H1 (cell line): ENCODE results near the gene FGD5. TPM values are rescaled to one million over a fixed set of nuclear protein-coding genes. Genes with fewer than 3 reads are reported as not detected.

Experiments
- EGR1 ChIP-seq: IDR thresholded peaks from 2 replicates; pipeline ENCODE4 v1.6.1; 2011; ENCODE audit warnings: low read depth, low read length, borderline replicate concordance
- FOSL1 ChIP-seq: IDR thresholded peaks from 2 replicates; pipeline ENCODE4 v1.6.1; 2011; ENCODE audit warnings: mild to moderate bottlenecking, low read depth, low read length, moderate library complexity; ENCODE audit not compliant: insufficient read depth
- KDM4A ChIP-seq: IDR thresholded peaks from one replicate; pipeline ENCODE4 v1.7.1; 2012; ENCODE audit warnings: low read depth, mild to moderate bottlenecking, moderate library complexity, low read length, inconsistent platforms; ENCODE audit not compliant: severe bottlenecking
- POLR2AphosphoS5 ChIP-seq: IDR thresholded peaks from 2 replicates; pipeline ENCODE4 v1.6.1; 2011; ENCODE audit warnings: low read depth, low read length
- POU5F1 ChIP-seq: IDR thresholded peaks from 2 replicates; pipeline ENCODE4 v1.6.1; 2011; ENCODE audit warnings: low read depth, mild to moderate bottlenecking, low read length, moderate library complexity
- TBP ChIP-seq: IDR thresholded peaks from 2 replicates; pipeline ENCODE4 v1.6.1; 2011; ENCODE audit warnings: low read depth, low read length, improper control_type of control experiment
- YY1 ChIP-seq: IDR thresholded peaks from 2 replicates; pipeline ENCODE4 v1.6.1; 2011; ENCODE audit warnings: low read depth, mild to moderate bottlenecking, low read length
- polyA plus RNA-seq, 7 experiments: library from polyadenylated mRNA; depleted of rRNA in 3 of 7; stranded (reverse) in 5 of 7; unstranded in 2 of 7; fragments of >200 nt in 5 of 7; fragments of 200-250 nt in 2 of 7; gene quantifications; 1 replicate in 5 of 7; 2 replicates in 1 of 7; 4 replicates in 1 of 7; pipeline versions ENCODE4 v1.2.1 to v1.2.3, GENCODE V29; 2011 to 2013; ENCODE audit warnings: missing spikeins in 2 of 7, mixed read lengths in 2 of 7
- total RNA-seq: library from RNA; stranded (reverse); fragmentation: NEBNext Ultra II Directional; extraction: Animal tissue kit (Norgen Biotek cat#: 25700); gene quantifications from 2 replicates; pipeline ENCODE4 v1.2.1, GENCODE V29; 2021
- TF ChIP-seq, protein P1 (sequence below): fragments of 300-600 bp; sonication (generic); IDR thresholded peaks from 2 replicates; pipeline ENCODE4 v1.7.1; 2012; ENCODE audit warnings: low read length, moderate library complexity, mild to moderate bottlenecking, inconsistent platforms; ENCODE audit not compliant: insufficient replicate concordance
- TF ChIP-seq, protein P2 (sequence below): IDR thresholded peaks from 2 replicates; pipeline ENCODE4 v1.6.1; 2012; ENCODE audit warnings: inconsistent platforms

Gene FGD5
- total and polyA plus RNA-seq, 2 of the 8 experiments (the other 6 are each of a cell fraction or from before 2014, with no cell fraction given) = 4.7 to 14.3 TPM

DNA sequence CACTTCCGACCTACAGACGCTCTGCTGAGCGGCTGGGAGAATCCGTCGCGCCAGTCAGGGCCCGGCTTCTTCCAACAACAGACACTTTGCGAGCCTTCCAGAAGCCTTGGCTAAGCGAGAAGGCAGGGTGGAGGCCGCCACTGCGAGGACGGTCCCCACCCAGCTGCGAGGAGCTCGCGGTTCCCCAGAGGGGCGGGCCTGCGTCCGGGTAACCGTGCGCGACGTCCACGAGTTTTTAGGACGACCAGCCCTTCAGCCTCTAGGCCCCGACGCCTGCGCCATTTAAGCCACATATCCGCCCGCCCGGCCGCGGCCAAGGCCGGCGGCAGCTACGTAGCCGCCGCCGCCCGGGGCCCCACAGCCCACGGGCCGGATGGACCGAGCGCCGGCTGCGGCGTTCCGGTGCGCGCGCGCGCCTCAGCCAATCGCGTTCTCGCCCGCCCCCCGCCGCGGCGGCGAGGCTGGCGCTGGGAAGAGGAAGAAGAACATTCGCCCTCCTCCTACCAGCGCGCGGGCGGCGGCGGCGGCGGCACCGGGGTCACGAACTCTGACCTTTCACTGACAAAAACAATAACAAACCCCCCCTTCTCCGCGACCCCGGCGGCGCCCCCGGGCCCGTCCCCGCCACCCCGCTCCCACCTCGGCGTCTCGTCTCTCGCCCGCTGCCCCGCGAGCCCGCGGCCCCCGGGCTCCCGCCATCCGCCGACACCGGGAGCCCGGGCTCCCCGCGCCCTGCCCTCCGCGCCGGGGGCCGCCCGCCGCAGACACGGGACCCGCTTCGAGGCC lies 128.5 kb downstream of the FGD5 start, which contains the start of gene NR2C2 (continued):
- peak; percentile 64 for TF ChIP-seq KDM4A
- TF ChIP-seq POU5F1 = no peak
- no peak for TF ChIP-seq YY1
- TF ChIP-seq, protein P1, sequence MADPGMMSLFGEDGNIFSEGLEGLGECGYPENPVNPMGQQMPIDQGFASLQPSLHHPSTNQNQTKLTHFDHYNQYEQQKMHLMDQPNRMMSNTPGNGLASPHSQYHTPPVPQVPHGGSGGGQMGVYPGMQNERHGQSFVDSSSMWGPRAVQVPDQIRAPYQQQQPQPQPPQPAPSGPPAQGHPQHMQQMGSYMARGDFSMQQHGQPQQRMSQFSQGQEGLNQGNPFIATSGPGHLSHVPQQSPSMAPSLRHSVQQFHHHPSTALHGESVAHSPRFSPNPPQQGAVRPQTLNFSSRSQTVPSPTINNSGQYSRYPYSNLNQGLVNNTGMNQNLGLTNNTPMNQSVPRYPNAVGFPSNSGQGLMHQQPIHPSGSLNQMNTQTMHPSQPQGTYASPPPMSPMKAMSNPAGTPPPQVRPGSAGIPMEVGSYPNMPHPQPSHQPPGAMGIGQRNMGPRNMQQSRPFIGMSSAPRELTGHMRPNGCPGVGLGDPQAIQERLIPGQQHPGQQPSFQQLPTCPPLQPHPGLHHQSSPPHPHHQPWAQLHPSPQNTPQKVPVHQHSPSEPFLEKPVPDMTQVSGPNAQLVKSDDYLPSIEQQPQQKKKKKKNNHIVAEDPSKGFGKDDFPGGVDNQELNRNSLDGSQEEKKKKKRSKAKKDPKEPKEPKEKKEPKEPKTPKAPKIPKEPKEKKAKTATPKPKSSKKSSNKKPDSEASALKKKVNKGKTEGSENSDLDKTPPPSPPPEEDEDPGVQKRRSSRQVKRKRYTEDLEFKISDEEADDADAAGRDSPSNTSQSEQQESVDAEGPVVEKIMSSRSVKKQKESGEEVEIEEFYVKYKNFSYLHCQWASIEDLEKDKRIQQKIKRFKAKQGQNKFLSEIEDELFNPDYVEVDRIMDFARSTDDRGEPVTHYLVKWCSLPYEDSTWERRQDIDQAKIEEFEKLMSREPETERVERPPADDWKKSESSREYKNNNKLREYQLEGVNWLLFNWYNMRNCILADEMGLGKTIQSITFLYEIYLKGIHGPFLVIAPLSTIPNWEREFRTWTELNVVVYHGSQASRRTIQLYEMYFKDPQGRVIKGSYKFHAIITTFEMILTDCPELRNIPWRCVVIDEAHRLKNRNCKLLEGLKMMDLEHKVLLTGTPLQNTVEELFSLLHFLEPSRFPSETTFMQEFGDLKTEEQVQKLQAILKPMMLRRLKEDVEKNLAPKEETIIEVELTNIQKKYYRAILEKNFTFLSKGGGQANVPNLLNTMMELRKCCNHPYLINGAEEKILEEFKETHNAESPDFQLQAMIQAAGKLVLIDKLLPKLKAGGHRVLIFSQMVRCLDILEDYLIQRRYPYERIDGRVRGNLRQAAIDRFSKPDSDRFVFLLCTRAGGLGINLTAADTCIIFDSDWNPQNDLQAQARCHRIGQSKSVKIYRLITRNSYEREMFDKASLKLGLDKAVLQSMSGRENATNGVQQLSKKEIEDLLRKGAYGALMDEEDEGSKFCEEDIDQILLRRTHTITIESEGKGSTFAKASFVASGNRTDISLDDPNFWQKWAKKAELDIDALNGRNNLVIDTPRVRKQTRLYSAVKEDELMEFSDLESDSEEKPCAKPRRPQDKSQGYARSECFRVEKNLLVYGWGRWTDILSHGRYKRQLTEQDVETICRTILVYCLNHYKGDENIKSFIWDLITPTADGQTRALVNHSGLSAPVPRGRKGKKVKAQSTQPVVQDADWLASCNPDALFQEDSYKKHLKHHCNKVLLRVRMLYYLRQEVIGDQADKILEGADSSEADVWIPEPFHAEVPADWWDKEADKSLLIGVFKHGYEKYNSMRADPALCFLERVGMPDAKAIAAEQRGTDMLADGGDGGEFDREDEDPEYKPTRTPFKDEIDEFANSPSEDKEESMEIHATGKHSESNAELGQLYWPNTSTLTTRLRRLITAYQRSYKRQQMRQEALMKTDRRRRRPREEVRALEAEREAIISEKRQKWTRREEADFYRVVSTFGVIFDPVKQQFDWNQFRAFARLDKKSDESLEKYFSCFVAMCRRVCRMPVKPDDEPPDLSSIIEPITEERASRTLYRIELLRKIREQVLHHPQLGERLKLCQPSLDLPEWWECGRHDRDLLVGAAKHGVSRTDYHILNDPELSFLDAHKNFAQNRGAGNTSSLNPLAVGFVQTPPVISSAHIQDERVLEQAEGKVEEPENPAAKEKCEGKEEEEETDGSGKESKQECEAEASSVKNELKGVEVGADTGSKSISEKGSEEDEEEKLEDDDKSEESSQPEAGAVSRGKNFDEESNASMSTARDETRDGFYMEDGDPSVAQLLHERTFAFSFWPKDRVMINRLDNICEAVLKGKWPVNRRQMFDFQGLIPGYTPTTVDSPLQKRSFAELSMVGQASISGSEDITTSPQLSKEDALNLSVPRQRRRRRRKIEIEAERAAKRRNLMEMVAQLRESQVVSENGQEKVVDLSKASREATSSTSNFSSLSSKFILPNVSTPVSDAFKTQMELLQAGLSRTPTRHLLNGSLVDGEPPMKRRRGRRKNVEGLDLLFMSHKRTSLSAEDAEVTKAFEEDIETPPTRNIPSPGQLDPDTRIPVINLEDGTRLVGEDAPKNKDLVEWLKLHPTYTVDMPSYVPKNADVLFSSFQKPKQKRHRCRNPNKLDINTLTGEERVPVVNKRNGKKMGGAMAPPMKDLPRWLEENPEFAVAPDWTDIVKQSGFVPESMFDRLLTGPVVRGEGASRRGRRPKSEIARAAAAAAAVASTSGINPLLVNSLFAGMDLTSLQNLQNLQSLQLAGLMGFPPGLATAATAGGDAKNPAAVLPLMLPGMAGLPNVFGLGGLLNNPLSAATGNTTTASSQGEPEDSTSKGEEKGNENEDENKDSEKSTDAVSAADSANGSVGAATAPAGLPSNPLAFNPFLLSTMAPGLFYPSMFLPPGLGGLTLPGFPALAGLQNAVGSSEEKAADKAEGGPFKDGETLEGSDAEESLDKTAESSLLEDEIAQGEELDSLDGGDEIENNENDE = no peak
- TF ChIP-seq, protein P2, sequence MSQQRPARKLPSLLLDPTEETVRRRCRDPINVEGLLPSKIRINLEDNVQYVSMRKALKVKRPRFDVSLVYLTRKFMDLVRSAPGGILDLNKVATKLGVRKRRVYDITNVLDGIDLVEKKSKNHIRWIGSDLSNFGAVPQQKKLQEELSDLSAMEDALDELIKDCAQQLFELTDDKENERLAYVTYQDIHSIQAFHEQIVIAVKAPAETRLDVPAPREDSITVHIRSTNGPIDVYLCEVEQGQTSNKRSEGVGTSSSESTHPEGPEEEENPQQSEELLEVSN = no peak
- TF ChIP-seq EGR1 = no peak
- TF ChIP-seq FOSL1 = no peak
- peak; percentile 65; the same call in 1 of the 2 replicates for TF ChIP-seq POLR2AphosphoS5
- TF ChIP-seq TBP = peak; percentile 68; the same call in 1 of the 2 replicates
